Measurements from ENCODE around the gene DHX9.
A peak's percentile ranks its signal among the peaks of the same experiment; 100 is the strongest.

Gene DHX9

GRCh38 chr1:182841368-182841988, 2.3 kb downstream of the DHX9 start:
- peak in 1 of 2 donors; percentile 24 for DNase-seq

- no peak for DNase-seq
Measured at GRCh38 chr1:182842265-182842664, 3.1 kb downstream of the DHX9 start.

GRCh38 chr1:182845379-182845778, 6.2 kb downstream of the DHX9 start:
- no peak for DNase-seq

GRCh38 chr1:182845894-182846293, 6.7 kb downstream of the DHX9 start:
- no peak for DNase-seq

- no peak for DNase-seq
Measured at GRCh38 chr1:182847105-182847504, 8.0 kb downstream of the DHX9 start.

DNA sequence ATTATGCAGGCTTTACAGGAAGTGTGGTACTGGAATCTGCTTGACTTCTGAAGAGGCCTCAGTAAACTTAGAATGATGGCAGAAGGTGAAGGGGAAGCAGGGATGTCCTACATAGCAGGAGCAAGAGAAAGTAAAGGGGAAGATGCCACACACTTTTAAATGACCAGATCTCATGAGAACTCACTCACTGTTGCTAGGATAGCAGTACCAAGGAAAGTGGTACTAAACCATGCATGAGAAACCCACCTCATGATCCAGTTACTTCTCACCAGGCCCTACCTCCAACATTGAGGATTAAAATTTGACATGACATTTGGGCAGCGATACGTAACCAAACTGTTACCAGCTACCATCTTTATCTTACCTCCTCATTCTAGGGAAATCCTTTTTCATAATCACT, 9.6 kb downstream of the DHX9 start:
- no peak for DNase-seq

- no peak for DNase-seq
Measured at GRCh38 chr1:182850319-182850718, 11.2 kb downstream of the DHX9 start.

DNA sequence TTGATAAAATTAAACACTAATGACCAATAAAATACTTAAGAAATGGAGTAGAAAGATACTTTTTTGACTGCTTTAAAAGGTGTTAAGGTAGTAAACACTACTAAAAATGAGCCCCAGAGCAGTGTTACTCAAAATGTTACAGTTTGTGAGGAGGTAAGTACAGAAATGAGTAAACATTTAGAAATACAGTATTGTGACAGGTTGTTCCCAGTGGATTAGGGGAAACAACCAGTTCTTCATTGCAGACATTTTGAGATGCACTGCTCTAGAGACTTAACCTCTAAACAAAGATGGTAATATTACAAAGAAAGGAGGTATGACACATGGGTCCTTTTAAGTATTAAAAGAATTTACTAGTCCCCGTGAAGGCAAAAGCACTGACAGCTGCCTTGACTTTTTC, 12.7 kb downstream of the DHX9 start:
- no peak for DNase-seq

DNA sequence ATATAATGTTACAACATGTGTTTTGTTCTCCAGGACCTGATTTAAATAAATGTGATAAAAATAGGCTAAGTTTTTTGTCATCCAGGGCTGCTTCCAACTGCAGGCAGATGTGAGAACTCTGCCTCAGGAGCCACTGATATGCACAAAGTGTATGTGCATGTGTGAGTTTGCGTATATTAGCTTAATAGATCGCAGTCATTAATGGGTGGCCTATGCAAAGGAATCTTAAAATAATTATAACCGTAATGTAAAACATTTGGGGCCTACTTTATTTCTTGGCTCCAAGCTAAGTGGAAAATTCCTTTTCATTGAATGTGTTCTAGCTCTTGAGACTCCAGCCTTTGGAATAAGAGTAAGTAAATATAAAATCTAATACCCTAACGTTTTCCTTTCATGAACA, 16.8 kb downstream of the DHX9 start:
- no peak for DNase-seq

DNA sequence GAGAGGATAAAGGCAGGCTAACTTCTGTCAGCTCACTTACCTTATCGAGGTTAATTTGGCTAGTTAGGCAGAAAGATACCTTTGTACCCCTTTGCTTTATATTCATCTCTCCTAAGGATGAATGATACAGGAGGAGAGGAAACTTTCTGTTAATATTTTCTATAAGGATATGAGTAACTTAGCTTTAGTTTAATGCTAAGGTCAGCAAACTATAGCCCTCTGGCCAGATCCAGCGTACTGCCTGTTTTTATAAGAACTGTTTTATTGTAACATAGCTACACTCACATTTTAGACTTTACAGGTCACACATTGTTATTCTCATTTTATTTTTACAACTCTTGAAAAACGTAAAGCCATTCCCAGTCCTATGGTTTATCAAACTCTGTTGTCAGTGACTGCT, 18.1 kb downstream of the DHX9 start:
- DNase-seq, result no peak

GRCh38 chr1:182860658-182861057, 21.5 kb downstream of the DHX9 start:
- no peak for DNase-seq

- no peak for DNase-seq
Measured at GRCh38 chr1:182861994-182862393, 22.8 kb downstream of the DHX9 start.

DNA sequence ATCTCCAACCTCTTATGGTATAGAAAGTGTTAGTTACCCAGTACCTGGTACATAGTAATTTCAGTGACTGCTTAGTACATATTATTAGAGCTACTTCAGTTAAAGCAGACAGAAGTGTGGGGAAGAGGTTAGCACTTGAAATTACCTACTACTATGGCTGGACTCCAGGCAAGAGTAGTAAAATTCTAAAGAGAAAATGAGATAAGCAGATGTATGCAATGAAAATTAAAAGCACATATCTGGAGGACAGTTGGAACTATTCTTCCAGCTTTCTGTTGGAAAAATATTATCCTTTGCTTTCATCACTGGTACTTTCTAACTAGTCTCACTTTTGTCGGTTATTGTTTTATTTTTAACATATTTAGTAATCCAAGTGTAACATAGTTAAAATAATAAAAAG, 23.7 kb downstream of the DHX9 start:
- DNase-seq, result no peak

DNA sequence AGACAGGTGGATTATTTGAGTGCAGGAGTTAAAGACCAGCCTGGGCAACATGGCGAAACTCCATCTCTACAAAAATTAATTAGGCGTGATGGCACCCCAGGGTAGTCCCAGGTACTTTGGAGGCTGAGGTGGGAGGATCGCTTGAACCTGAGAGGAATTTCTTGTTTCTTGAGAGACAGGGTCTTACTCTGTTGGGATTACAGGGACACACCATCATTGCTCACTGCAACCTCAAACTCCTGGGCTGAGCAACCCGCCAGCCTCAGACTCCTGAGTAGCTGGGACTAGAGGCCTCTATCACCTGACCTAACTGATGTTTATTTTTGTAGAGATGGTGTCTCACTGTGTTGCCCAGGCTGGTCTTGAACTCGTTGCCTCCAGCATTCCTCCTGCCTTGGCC, 24.8 kb downstream of the DHX9 start:
- DNase-seq, result no peak

- no peak for DNase-seq
Measured at GRCh38 chr1:182867861-182868260, 28.7 kb downstream of the DHX9 start.

DNA sequence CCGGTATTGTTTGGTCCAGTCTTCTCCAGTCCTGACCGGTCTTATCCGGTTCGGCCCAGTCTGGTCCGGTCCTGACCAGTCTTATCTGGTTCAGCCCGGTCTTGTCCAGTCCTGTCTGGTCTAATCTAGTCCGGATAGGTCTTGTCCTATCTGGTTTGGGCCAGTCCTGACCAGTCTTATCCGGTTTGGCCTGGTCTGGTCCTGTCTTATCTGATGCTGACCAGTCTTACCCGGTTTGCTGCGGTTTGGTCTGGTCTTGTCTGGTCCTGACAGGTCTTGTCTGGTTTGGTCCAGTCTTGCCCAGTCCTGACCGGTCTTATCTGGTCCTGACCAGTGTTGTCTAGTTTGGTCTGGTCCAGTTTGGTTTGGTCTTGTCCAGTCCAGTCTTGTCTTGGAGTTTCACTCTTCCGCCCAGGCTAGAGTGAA, 30.1 kb downstream of the DHX9 start:
- DNase-seq, result no peak

DNA sequence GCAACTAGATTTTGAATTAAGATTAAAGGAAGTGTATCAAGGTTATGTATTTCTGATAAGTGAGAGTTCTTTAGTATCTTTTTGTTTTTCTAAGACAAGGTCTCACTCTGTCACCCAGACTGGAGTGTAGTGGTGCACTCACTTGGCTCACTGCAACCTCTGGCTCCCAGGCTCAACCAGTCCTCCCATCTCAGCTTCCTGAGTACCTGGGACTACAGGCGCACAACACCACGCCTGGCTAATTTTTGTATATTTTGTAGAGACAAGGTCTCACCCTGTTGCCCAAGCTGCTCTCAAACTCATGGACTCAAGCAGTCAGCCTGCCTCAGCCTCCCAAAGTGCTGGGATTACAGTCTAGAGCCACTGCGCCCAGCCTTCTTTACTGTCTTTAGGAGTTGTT, 33.7 kb downstream of the DHX9 start:
- DNase-seq, result no peak

DNA sequence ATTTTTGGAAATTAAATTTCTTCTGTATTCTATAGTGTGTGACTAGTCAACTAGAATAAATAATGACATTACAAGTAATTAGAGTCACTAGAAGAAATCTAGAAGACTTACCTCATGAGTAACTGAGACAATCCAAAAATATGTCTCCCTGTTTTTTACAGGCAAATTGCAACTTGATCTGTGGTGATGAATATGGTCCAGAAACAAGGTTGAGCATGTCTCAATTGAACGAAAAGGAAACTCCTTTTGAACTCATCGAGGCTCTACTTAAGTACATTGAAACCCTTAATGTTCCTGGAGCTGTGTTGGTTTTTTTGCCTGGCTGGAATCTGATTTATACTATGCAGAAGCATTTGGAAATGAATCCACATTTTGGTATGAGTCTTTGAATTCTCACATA, 36.7 kb downstream of the DHX9 start:
- no peak for DNase-seq

- no peak for DNase-seq
Measured at GRCh38 chr1:182877331-182877730, 38.2 kb downstream of the DHX9 start.

- no peak for DNase-seq
Measured at GRCh38 chr1:182877842-182878241, 38.7 kb downstream of the DHX9 start.

DNA sequence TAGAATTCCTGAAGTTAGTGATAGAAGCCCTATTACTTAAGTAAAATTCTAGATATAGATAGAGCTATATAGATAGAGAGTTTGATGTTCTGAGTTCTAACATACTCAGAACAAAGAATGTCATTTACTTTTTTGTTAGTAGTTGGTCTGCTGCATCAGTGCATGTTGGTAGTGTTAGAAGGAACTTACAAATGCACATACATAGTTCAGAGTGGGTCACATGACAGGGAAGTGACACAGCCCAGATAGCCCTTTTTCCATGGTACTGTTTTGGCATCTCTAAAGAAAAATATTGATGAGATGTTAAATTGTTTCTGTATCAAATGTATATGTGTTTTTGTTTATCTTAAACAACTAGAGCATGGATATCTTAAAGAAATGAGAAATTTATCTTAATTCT, 45.7 kb downstream of the DHX9 start:
- DNase-seq, result no peak

DNA sequence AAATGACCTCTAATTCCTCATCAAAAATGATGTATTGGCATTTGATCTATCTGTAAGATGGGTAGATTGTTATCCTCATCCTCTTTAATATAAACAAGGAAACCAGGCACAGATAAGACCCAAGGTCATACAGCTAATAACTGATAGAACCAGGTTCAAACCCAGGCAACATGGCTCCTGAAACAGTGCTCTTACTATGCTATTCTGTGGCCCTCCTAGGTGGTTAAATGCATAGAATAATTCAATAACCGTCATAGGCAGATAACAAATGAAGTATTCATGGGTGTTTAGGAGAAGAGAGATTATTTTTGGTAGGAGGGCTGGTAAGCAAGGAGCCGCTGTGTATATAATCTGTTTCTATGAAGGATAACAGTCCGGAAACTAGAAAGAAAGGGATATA, 46.4 kb downstream of the DHX9 start:
- DNase-seq, result no peak

- no peak for DNase-seq
Measured at GRCh38 chr1:182886985-182887384, 47.8 kb downstream of the DHX9 start.

DNA sequence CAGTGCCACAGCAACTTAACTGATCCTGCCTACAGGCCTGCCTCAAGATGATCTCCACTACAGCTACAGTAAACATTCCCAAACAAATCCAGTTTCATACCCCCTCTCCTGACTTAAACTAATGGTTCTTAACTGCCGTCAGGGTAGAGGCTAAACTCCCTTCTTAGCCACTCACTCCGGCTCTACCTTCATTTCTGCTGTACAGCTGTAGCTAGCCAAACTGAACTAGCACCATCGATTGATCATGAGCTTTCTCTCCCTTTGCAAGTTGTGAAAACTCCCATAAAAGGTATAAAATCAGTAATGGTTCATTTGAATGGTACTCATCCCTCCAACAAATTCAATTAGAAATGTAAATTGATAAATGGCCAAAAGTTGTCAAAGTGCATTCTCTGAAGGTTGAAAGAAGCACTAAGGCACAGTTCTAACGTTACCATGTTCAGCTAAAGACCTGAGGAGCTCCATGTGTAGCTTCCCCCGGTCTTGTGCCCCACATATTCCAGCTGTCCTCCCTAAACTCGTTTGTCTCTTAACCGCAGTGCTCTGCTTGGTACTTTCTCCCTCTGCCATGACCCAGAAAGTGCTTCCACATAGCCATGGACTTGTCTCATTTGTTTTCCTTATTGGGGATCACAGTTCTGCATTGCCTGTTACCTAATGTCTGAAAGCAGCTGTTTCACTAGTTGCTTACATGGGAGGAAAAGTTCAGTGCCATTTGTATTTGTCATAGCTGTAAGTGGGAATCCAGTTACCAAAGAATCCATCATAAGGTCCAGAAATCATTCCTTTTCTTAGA, 49.8 kb downstream of the DHX9 start:
- no peak for DNase-seq

GRCh38 chr1:182889997-182890396, 50.9 kb downstream of the DHX9 start:
- peak in 1 of 2 donors; percentile 28 for DNase-seq

Measured in CD4-positive, alpha-beta T cell treated with Interleukin-4 for 1 hour (primary cell).